DOHH2 (cell line): ENCODE results near the gene ZNF366.

Source experiments
- CTCF ChIP-seq: fragments of 200-600 bp; sonication (generic); IDR thresholded peaks from one replicate; pipeline ENCODE4 v1.5.1; 2014; ENCODE audit warnings: antibody characterized with exemption, mild to moderate bottlenecking, low read depth, low read length; ENCODE audit not compliant: poor library complexity, severe bottlenecking
- EZH2phosphoT487 ChIP-seq: fragments of 200-600 bp; sonication (generic); IDR thresholded peaks from 2 replicates; pipeline ENCODE4 v1.6.1; 2017; ENCODE audit warnings: borderline replicate concordance, mild to moderate bottlenecking, antibody characterized with exemption, low read length, moderate library complexity, mixed read lengths

- TF ChIP-seq CTCF (no peak), EZH2phosphoT487 (no peak)
These were observed 48.0 kb downstream of the ZNF366 start for GRCh38 chr5:72459089-72459661.
